Common myeloid progenitor, CD34-positive (primary cell): ENCODE measurements around the gene MBD1.
A peak's percentile ranks its signal among the peaks of the same experiment; 100 is the strongest.
"Not testable (repeated sequence)": the region's sequence is repeated elsewhere in the genome, so short reads cannot be mapped to it uniquely, and the experiment has no call there.

Experiments used
- CTCF ChIA-PET: fragments of 350-600 bp; sonication (Branson Sonifier 250); formaldehyde crosslinking; loops from one replicate; lab custom pipeline; 2021; ENCODE audit warnings: antibody characterized with exemption; lab: Charles Lee
- POLR2A ChIA-PET: fragments of 350-600 bp; sonication (Branson Sonifier 250); formaldehyde crosslinking; loops from one replicate; lab custom pipeline; 2021; ENCODE audit warnings: antibody characterized with exemption; lab: Charles Lee
- DNase-seq, 3 donors: peaks; one replicate each; pipeline versions ENCODE4 v3.0.0 to v3.0.0-alpha.2; 2013
- H3K27ac ChIP-seq, 2 experiments: 1 replicate in 1 of 2; 2 replicates in 1 of 2; pipeline ENCODE4 v1.7.0; 2013; ENCODE audit warnings: inconsistent platforms in 2 of 2, low read length in 2 of 2, mild to moderate bottlenecking in 2 of 2, low read depth in 1 of 2, moderate library complexity in 1 of 2; ENCODE audit not compliant: severe bottlenecking in 2 of 2, insufficient read depth in 1 of 2, poor library complexity in 1 of 2
- H3K27me3 ChIP-seq, 5 experiments: replicated peaks in 2 of 5; 1 replicate in 3 of 5; 2 replicates in 2 of 5; pipeline versions ENCODE4 v1.6.1 to v1.7.0; 2013; ENCODE audit warnings: low read length in 4 of 5, mild to moderate bottlenecking in 2 of 5, moderate library complexity in 2 of 5, inconsistent platforms in 1 of 5; ENCODE audit not compliant: insufficient read depth in 5 of 5, control insufficient read depth in 4 of 5
- H3K36me3 ChIP-seq, 4 experiments: 1 replicate in 2 of 4; 2 replicates in 2 of 4; pipeline versions ENCODE4 v1.6.1 to v1.7.0; 2013; ENCODE audit warnings: low read length in 3 of 4, control low read depth in 1 of 4, mild to moderate bottlenecking in 1 of 4; ENCODE audit not compliant: control insufficient read depth in 4 of 4, insufficient read depth in 4 of 4
- H3K4me1 ChIP-seq, 4 experiments: 1 replicate in 3 of 4; 2 replicates in 1 of 4; pipeline versions ENCODE4 v1.6.1 to v1.7.1; 2013; ENCODE audit warnings: low read length in 3 of 4, mild to moderate bottlenecking in 3 of 4, control low read depth in 1 of 4, inconsistent platforms in 1 of 4, moderate library complexity in 1 of 4; ENCODE audit not compliant: control insufficient read depth in 4 of 4, insufficient read depth in 4 of 4; ENCODE audit errors: control extremely low read depth in 1 of 4
- H3K4me3 ChIP-seq, 7 experiments: 1 replicate in 4 of 7; 2 replicates in 3 of 7; pipeline versions ENCODE4 v1.5.1 to v1.7.0; 2013; ENCODE audit warnings: mild to moderate bottlenecking in 7 of 7, low read length in 6 of 7, moderate library complexity in 6 of 7, inconsistent platforms in 2 of 7, low read depth in 2 of 7, control low read depth in 1 of 7; ENCODE audit not compliant: insufficient read depth in 4 of 7, control insufficient read depth in 1 of 7; ENCODE audit errors: extremely low read depth in 1 of 7
- H3K9me3 ChIP-seq, 5 experiments: 1 replicate in 4 of 5; 2 replicates in 1 of 5; pipeline versions ENCODE4 v1.6.1 to v1.7.1; 2013; ENCODE audit warnings: low read length in 4 of 5, mild to moderate bottlenecking in 2 of 5, inconsistent platforms in 1 of 5, low read depth in 1 of 5, moderate library complexity in 1 of 5; ENCODE audit not compliant: control insufficient read depth in 4 of 5, insufficient read depth in 2 of 5; ENCODE audit errors: control extremely low read depth in 1 of 5
- WGBS: methylation state at CpG from one replicate; pipeline ENCODE4 v1.1.5; 2013; ENCODE audit not compliant: insufficient coverage; 5-methylcytosine and 5-hydroxymethylcytosine counted together

MBD1 gene

DNA sequence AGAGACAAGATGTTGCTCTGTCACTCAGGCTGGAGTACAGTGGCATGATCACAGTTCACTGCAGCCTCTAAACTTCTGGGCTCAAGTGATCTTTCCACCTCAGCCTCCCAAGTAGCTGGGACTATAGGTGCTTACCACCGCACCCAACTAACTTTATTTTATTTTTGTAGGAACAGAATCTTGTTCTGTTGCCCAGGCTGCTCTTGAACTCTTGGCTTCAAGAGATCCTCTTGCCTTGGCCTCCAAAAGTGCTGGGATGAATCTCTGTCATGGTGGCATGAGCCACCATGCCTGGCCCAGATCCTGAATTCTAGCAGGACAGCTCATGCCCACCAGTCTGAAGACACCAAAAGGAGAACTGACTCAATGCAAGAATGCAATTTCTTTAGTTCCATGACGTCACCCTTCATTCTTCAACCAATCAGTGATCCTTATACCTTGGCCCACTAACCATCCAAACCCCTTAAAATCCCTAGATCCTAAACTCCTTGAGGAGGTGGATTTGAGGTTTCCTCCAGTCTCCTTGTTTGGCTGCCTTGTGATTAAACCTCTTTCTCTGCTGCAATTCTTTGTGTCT, 31.8 kb upstream of the MBD1 start:
- Histone ChIP-seq H3K36me3 (no peaks in the 10 kb centered on the region), H3K27ac (no peak overlapping the region), H3K27me3 (peaks cover 0 to 11% (median 4%) of the 10 kb centered on the region in 5 experiments), H3K9me3 (no peaks in the 10 kb centered on the region), H3K4me3 (no peak overlapping the region), H3K4me1 (peaks cover 0 to 2% (median 0%) of the 10 kb centered on the region in 4 experiments)
- ChIA-PET POLR2A (no interaction called here), CTCF (no interaction called here)
- no CpG with 5 or more reads among the region's 2 CpGs for WGBS
- DNase-seq, result no peak

DNA sequence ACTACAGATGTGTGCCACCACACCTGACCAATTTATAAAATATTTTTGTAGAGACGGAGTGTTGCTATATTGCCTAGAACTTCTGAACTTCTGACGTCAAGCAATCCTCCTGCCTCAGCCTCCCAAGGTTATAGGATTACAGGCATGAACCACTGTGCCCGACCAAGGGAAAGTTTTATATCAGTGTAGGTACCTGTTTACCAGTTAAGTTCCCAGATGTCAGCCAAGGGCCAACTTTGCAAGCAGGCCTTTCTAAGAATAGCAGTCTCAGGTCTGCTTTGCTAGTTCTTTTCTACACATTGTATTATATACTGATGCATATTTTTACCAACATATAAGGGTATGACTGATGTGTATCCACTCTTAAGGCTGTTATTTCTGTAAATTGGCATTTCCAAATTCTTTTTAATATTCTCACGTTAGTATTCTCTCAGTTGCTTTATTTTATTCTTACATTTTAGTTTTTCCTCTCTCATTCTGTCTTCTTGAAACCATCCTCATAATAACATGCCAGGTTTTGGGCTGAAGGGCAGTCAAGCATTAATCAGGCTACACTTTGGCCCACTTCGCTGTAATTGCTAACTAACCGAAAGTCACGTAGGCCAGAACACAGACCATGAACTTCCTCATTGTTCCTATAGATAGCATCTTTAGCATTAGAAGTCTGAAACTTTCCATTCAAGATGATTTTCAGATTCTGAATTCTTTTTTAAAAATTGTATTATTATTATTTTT, 31.1 kb upstream of the MBD1 start:
- Histone ChIP-seq H3K4me1 (peaks cover 0 to 9% (median 4%) of the 10 kb centered on the region in 4 experiments), H3K27ac (no peak overlapping the region), H3K36me3 (no peaks in the 10 kb centered on the region), H3K27me3 (peaks cover 0 to 9% (median 4%) of the 10 kb centered on the region in 5 experiments), H3K9me3 (no peaks in the 10 kb centered on the region), H3K4me3 (no peak overlapping the region)
- 85% methylated on average over 4 of the region's 7 CpGs for whole genome bisulfite sequencing
- ChIA-PET POLR2A (no interaction called here), CTCF (interaction anchor here (1.8 kb wide), 1 partner anchor 45 kb away, joined by 5 read pairs; no protein-coding TSS in a partner anchor)
- no peak for DNase-seq

DNA sequence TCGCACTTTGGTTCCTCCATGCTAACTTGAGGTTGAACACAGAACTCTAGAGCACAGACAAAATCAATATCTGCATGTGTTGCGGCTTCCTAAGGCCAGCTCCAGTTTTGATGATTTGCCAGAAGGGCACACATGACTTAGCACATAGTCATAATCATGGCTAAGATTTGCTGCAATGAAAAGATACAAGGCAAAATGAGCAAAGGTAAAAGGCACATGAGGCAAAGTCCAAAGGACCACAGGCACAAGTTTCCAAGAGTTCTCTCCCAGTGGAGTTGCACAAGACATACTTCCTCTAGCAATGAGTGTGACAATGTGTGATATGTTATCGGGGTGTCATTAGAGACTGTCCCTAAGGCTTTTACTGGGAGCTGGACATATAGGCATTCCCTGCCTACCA, 30.3 kb upstream of the MBD1 start:
- ChIA-PET POLR2A (no interaction called here), CTCF (interaction anchor here (0.9 to 1.8 kb wide), 2 partner anchors 46 to 108 kb away, joined by 3 to 5 read pairs; no protein-coding TSS in a partner anchor)
- Histone ChIP-seq H3K36me3 (no peaks in the 10 kb centered on the region), H3K27ac (no peak overlapping the region), H3K4me1 (peaks cover 0 to 14% (median 10%) of the 10 kb centered on the region in 4 experiments), H3K9me3 (no peaks in the 10 kb centered on the region), H3K27me3 (peaks cover 0 to 9% (median 4%) of the 10 kb centered on the region in 5 experiments), H3K4me3 (no peak overlapping the region)
- DNase-seq, result no peak
- WGBS, result 93% methylated on average over 3 of the region's 3 CpGs

DNA sequence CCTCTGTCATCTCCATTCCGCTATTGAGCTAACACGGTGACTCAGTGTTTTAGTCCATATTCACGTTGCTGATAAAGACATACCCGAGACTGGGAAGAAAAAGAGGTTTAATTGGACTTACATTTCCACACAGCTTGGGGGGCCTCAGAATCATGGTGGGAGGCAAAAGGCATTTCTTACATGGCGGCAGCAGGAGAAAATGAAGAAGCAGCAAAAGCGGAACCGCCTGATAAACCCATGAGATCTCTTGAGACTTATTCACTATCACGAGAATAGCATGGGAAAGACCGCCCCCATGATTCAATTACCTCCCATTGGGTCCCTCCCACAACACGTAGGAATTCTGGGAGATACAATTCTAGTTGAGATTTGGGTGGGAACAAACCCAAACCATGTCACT, 28.8 kb upstream of the MBD1 start:
- 97% methylated on average over 9 of the region's 10 CpGs for WGBS
- Histone ChIP-seq H3K4me1 (peaks cover 0 to 14% (median 10%) of the 10 kb centered on the region in 4 experiments), H3K27ac (no peak overlapping the region), H3K4me3 (no peak overlapping the region), H3K27me3 (peaks cover 0 to 5% (median 4%) of the 10 kb centered on the region in 5 experiments), H3K9me3 (peaks cover 0 to 4% (median 2%) of the 10 kb centered on the region in 5 experiments), H3K36me3 (no peaks in the 10 kb centered on the region)
- ChIA-PET CTCF (no interaction called here), POLR2A (no interaction called here)
- DNase-seq, result no peak

DNA sequence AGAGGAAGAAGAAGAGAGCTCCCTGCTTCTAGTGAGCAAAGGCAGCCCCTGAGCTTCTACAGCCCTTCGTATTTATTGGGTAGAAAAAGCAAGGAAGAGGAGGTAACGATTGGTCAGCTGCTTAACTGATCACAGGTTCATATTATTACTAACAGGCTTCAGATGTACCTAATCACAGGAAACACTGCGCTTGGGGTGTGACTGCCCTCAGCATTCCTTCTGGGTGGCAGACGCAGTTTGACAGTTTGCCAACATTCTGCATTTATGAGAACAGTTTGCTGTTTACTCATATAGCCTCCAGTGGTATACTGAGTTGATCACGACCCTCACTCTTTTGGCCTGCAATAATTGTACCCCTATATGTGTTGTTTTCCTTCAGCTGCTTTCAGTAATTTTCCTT, 27.5 kb upstream of the MBD1 start:
- 100% methylated on average over 3 of the region's 5 CpGs for WGBS
- H3K4me3 ChIP-seq, H3K27me3 ChIP-seq, H3K9me3 ChIP-seq, H3K36me3 ChIP-seq, DNase-seq, H3K27ac ChIP-seq, POLR2A ChIA-PET: not testable (repeated sequence)
- CTCF ChIA-PET, result interaction anchor here (1.1 kb wide), 1 partner anchor 11 kb away, joined by 4 read pairs; no protein-coding TSS in a partner anchor
- peaks cover 0 to 14% (median 10%) of the 10 kb centered on the region in 4 experiments for H3K4me1 ChIP-seq

DNA sequence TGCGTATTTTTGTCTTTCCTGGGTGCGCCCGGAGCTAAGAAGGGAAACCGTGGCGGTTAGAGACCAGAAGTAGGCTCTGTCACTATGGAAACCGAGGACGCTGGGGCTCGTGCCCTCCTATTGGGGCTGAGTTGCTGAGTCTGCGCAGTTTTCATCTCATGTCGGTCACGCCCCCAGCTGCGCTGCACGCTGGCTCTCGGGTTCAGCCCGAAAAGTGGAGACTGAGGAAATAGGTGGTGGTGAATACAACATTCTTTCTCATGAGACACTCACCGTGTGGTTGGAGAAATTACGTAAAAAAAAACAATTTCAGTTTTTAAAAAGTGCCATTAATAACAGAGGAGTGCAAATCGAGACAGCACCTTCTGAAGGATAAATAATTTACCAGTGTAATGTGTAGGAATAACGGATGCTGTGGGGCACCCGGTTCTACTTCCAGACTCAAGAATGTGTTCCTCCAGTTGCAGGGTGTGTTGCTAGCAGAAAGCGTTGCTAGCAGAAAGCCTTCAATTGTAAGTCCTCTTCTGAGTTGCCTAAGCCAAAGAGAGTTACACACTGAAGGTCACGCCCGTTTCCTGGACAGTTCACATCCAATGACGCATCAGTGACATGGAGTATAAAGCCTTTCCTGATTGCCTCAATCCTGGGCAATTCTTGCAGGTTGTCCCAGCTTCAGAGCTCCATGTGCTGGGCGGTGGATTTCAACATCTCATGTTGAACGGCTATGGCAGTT, 26.6 kb upstream of the MBD1 start:
- POLR2A ChIA-PET, result no interaction called here
- peaks cover 0 to 12% (median 5%) of the 10 kb centered on the region in 5 experiments for H3K27me3 ChIP-seq
- peak; percentile 82 to 88 (median 86) for DNase-seq
- under 1% methylated on average over 14 of the region's 26 CpGs for WGBS
- CTCF ChIA-PET, result interaction anchor here (0.7 to 1.4 kb wide), 3 partner anchors 10 to 40 kb away, joined by 3 to 4 read pairs (median 4); no protein-coding TSS in a partner anchor
- no peaks in the 10 kb centered on the region for H3K36me3 ChIP-seq
- peaks cover 0 to 14% (median 10%) of the 10 kb centered on the region in 4 experiments for H3K4me1 ChIP-seq
- H3K9me3 ChIP-seq, result peaks cover 0 to 5% (median 3%) of the 10 kb centered on the region in 5 experiments
- peak overlapping the region; percentile 36 to 91 (median 67) for H3K4me3 ChIP-seq
- peak overlapping the region in 1 of 2 experiments; percentile 28 for H3K27ac ChIP-seq
